Vagina (tissue), 2 donors: ENCODE results near the gene OR9G4. TPM values are rescaled to one million over a fixed set of nuclear protein-coding genes. Genes with fewer than 3 reads are reported as not detected.

Experiments
- DNase-seq, 2 donors: peaks; one replicate each; pipeline ENCODE4 v3.0.0-alpha.2; 2017; ENCODE audit errors: extremely low spot score in 2 of 2
- H3K27ac ChIP-seq: fragments of 200-600 bp; sonication (generic); one replicate; pipeline ENCODE4 v1.5.1; 2019
- H3K27me3 ChIP-seq: fragments of 200-600 bp; sonication (generic); one replicate; pipeline ENCODE4 v1.5.1; 2019
- H3K36me3 ChIP-seq, 2 donors: fragments of 200-600 bp; sonication (generic); one replicate each; pipeline ENCODE4 v1.5.1; 2017 to 2019
- H3K4me1 ChIP-seq: fragments of 200-600 bp; sonication (generic); one replicate; pipeline ENCODE4 v1.5.1; 2019
- H3K4me3 ChIP-seq, 2 donors: fragments of 200-600 bp; sonication (generic); 1 replicate in 1 of 2; 2 replicates in 1 of 2; pipeline ENCODE4 v1.5.1; 2016 to 2019
- H3K9me3 ChIP-seq: fragments of 200-600 bp; sonication (generic); one replicate; pipeline ENCODE4 v1.5.1; 2019
- CTCF ChIP-seq, 3 experiments: fragments of 450-650 bp in 2 of 3; fragments of 200-600 bp in 1 of 3; sonication (generic) in 1 of 3; IDR thresholded peaks; one replicate each; pipeline ENCODE4 v1.5.1; 2017 to 2019; ENCODE audit warnings: antibody characterized with exemption in 3 of 3, mild to moderate bottlenecking in 2 of 3, moderate library complexity in 2 of 3
- POLR2A ChIP-seq, 2 donors: fragments of 450-650 bp; IDR thresholded peaks; one replicate each; pipeline ENCODE4 v1.6.1; 2017; ENCODE audit warnings: antibody characterized with exemption in 2 of 2, mild to moderate bottlenecking in 2 of 2, moderate library complexity in 2 of 2
- POLR2AphosphoS5 ChIP-seq, 2 donors: sonication (generic); formaldehyde crosslinking; IDR thresholded peaks; one replicate each; pipeline ENCODE4 v1.9.0; 2017; ENCODE audit warnings: antibody characterized with exemption in 2 of 2, mild to moderate bottlenecking in 2 of 2, low read depth in 1 of 2; ENCODE audit not compliant: insufficient read depth in 1 of 2
- intact Hi-C: fragments of 100-400 bp; cut with DNase I; formaldehyde crosslinking; loops from one replicate; pipeline ENCODE4 v1.15.1; 2023
- total RNA-seq: library from RNA; depleted of rRNA; stranded (reverse); fragments of >200 nt; gene quantifications from one replicate; pipeline ENCODE4 v1.2.3, GENCODE V29; 2016

The OR9G4 gene
- total RNA-seq, 1 donor from 2014 or later, result not detected

- TF ChIP-seq POLR2A (IDR thresholded peaks at IDR 0.05) (no peak), CTCF (IDR thresholded peaks at IDR 0.05) (no peak), POLR2AphosphoS5 (IDR thresholded peaks at IDR 0.05; ENCODE audit: insufficient read depth in 1 of 2, low read depth in 1 of 2) (no peak)
- no peaks in the 10 kb centered on the region for H3K27me3 ChIP-seq
- no peaks in the 10 kb centered on the region for H3K36me3 ChIP-seq
- H3K4me3 ChIP-seq, result no peak overlapping the region
- no peak overlapping the region for H3K27ac ChIP-seq
- no peak for DNase-seq
- no peaks in the 10 kb centered on the region for H3K9me3 ChIP-seq
- intact Hi-C loops, result no loop called here
- H3K4me1 ChIP-seq, result no peaks in the 10 kb centered on the region
These were observed 3.0 kb upstream of the OR9G4 start for GRCh38 chr11:56751480-56751879.

DNA sequence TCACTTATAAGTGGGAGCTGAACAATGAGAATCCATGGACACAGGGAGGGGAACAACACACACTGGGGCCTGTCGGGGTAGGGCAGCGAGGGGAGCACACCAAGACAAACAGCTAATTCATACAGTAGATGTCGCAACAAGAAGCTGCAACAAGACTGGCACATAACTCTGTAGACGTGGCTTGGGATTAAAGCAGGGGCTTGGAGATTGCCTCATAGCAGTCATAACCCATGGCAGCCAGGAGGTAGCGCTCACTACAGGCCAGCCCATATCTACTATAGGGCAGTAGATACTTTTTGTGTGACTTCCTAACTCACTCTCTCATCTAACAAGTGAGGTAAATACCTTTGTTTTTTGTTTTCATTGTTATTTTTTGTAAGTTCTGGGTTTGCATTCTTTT, 1.7 kb upstream of the OR9G4 start:
- Histone ChIP-seq H3K36me3 (no peaks in the 10 kb centered on the region), H3K27me3 (no peaks in the 10 kb centered on the region), H3K9me3 (no peaks in the 10 kb centered on the region), H3K4me3 (no peak overlapping the region), H3K4me1 (no peaks in the 10 kb centered on the region), H3K27ac (no peak overlapping the region)
- TF ChIP-seq CTCF (IDR thresholded peaks at IDR 0.05) (no peak), POLR2AphosphoS5 (IDR thresholded peaks at IDR 0.05; ENCODE audit: insufficient read depth in 1 of 2, low read depth in 1 of 2) (no peak), POLR2A (IDR thresholded peaks at IDR 0.05) (no peak)
- DNase-seq, result no peak
- intact Hi-C loops, result no loop called here

GRCh38 chr11:56740886-56741285, 7.6 kb downstream of the OR9G4 start:
- no peak overlapping the region for H3K27ac ChIP-seq
- H3K9me3 ChIP-seq, result no peaks in the 10 kb centered on the region
- no peak overlapping the region for H3K4me3 ChIP-seq
- no peaks in the 10 kb centered on the region for H3K4me1 ChIP-seq
- intact Hi-C loops, result no loop called here
- DNase-seq, result no peak
- no peaks in the 10 kb centered on the region for H3K36me3 ChIP-seq
- no peaks in the 10 kb centered on the region for H3K27me3 ChIP-seq
- no peak for TF ChIP-seq POLR2A (IDR thresholded peaks at IDR 0.05)

GRCh38 chr11:56740107-56740506, 8.4 kb downstream of the OR9G4 start:
- no peak overlapping the region for H3K4me3 ChIP-seq
- H3K9me3 ChIP-seq, result no peaks in the 10 kb centered on the region
- TF ChIP-seq CTCF (IDR thresholded peaks at IDR 0.05) (no peak), POLR2A (IDR thresholded peaks at IDR 0.05) (no peak), POLR2AphosphoS5 (IDR thresholded peaks at IDR 0.05; ENCODE audit: insufficient read depth in 1 of 2, low read depth in 1 of 2) (no peak)
- no peak overlapping the region for H3K27ac ChIP-seq
- no peak for DNase-seq
- intact Hi-C loops, result no loop called here
- H3K36me3 ChIP-seq, result no peaks in the 10 kb centered on the region
- no peaks in the 10 kb centered on the region for H3K27me3 ChIP-seq
- no peaks in the 10 kb centered on the region for H3K4me1 ChIP-seq

DNA sequence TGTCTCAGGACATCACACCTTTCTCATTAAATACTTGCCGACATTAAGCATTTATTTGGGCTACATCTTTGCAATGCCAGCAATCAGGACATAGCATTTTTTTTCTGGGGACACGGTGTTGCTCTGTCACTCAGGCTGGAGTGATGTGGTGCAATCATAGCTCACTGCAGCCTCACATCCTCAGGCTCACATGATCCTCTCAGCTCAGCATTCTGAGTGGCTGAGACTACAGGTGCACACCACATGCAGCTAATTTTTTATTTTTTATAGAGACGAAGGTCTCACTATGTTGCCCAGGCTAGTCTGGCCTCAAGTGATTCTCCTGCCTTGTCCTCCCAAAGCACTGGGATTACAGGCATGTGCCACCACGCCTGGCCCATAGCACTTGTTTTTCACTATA, 28.0 kb downstream of the OR9G4 start:
- no peaks in the 10 kb centered on the region for H3K27me3 ChIP-seq
- H3K9me3 ChIP-seq, result no peaks in the 10 kb centered on the region
- no peak for DNase-seq
- no peaks in the 10 kb centered on the region for H3K36me3 ChIP-seq
- H3K27ac ChIP-seq, result no peak overlapping the region
- TF ChIP-seq POLR2AphosphoS5 (IDR thresholded peaks at IDR 0.05; ENCODE audit: insufficient read depth in 1 of 2, low read depth in 1 of 2) (no peak), CTCF (IDR thresholded peaks at IDR 0.05) (no peak), POLR2A (IDR thresholded peaks at IDR 0.05) (no peak)
- intact Hi-C loops, result no loop called here
- H3K4me1 ChIP-seq, result no peaks in the 10 kb centered on the region
- H3K4me3 ChIP-seq, result no peak overlapping the region

- intact Hi-C loops, result no loop called here
- DNase-seq, result no peak
- no peaks in the 10 kb centered on the region for H3K9me3 ChIP-seq
These were observed 32.1 kb downstream of the OR9G4 start for GRCh38 chr11:56716379-56716854.

More at GRCh38 chr11:56716379-56716854, 32.1 kb downstream of the OR9G4 start:
- no peak overlapping the region for H3K4me3 ChIP-seq
- TF ChIP-seq CTCF (IDR thresholded peaks at IDR 0.05) (no peak), POLR2AphosphoS5 (IDR thresholded peaks at IDR 0.05; ENCODE audit: insufficient read depth in 1 of 2, low read depth in 1 of 2) (no peak), POLR2A (IDR thresholded peaks at IDR 0.05) (no peak)
- H3K36me3 ChIP-seq, result no peaks in the 10 kb centered on the region
- no peaks in the 10 kb centered on the region for H3K27me3 ChIP-seq
- H3K4me1 ChIP-seq, result no peaks in the 10 kb centered on the region
- no peak overlapping the region for H3K27ac ChIP-seq
